Brain microvascular endothelial cell (primary cell): ENCODE data around the gene APOA1.

Source experiments
- DNase-seq: peaks from one replicate; pipeline ENCODE4 v3.0.0-alpha.2; 2020
- H3K27ac ChIP-seq: fragments of 250-450 bp; sonication (Bioruptor Pico); 2 replicates; pipeline ENCODE4 v1.5.1; 2020; ENCODE audit warnings: mild to moderate bottlenecking, moderate library complexity
- H3K27me3 ChIP-seq: fragments of 250-450 bp; sonication (Bioruptor Pico); replicated peaks from 2 replicates; pipeline ENCODE4 v1.5.1; 2020; ENCODE audit warnings: mild to moderate bottlenecking
- H3K36me3 ChIP-seq: fragments of 250-450 bp; sonication (Bioruptor Pico); replicated peaks from 2 replicates; pipeline ENCODE4 v1.5.1; 2020; ENCODE audit warnings: mild to moderate bottlenecking
- H3K4me3 ChIP-seq: 2 replicates; pipeline ENCODE4 v1.5.1; 2011; ENCODE audit warnings: low read depth, mild to moderate bottlenecking, control low read depth, low read length, moderate library complexity
- CTCF ChIP-seq: IDR thresholded peaks from 2 replicates; pipeline ENCODE4 v1.5.1; 2011; ENCODE audit warnings: low read depth, mild to moderate bottlenecking, moderate library complexity, low read length, control low read depth, inconsistent platforms; ENCODE audit errors: missing control alignments
- in situ Hi-C: cut with HindIII; loops from 2 replicates; pipeline ENCODE4 v1.10.0; 2017; ENCODE audit warnings: low sequenced_read_pairs, low pct_ligation_motif_present

APOA1 gene

DNA sequence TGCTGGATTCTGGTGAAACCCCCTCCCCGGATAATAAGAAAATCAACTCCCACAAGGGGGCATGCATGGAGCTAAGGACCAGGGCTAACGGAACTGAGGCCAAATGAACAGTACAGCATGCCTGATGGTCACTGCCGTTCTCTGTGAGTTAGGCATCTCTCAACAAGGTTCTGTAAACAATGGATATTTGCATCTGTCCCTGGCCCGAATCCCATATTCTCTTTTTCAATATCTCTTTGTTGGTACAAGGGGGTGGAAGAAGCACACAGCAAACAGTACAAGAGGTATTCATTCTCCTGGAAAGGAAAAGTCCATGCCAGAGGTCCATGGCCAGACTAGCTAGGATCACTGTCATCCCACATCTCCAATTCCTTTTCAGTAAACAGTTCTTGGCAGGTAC is 32.2 kb upstream of the APOA1 start:
- Histone ChIP-seq H3K36me3 (no peaks in the 10 kb centered on the region), H3K4me3 (no peak overlapping the region), H3K27me3 (no peaks in the 10 kb centered on the region), H3K27ac (no peak overlapping the region)
- TF ChIP-seq CTCF = no peak
- in situ Hi-C loops = no loop called here
- no peak for DNase-seq

- in situ Hi-C loops = no loop called here
- no peaks in the 10 kb centered on the region for H3K36me3 ChIP-seq
- no peaks in the 10 kb centered on the region for H3K27me3 ChIP-seq
- no peak for DNase-seq
- H3K27ac ChIP-seq = no peak overlapping the region
- no peak for TF ChIP-seq CTCF
- H3K4me3 ChIP-seq = no peak overlapping the region
Measured at GRCh38 chr11:116868066-116868465, 30.6 kb upstream of the APOA1 start.

- TF ChIP-seq CTCF = no peak
- H3K27me3 ChIP-seq = no peaks in the 10 kb centered on the region
- in situ Hi-C loops = no loop called here
- no peaks in the 10 kb centered on the region for H3K36me3 ChIP-seq
- no peak overlapping the region for H3K4me3 ChIP-seq
- no peak for DNase-seq
- H3K27ac ChIP-seq = no peak overlapping the region
Measured at GRCh38 chr11:116867619-116868018, 30.2 kb upstream of the APOA1 start.

DNA sequence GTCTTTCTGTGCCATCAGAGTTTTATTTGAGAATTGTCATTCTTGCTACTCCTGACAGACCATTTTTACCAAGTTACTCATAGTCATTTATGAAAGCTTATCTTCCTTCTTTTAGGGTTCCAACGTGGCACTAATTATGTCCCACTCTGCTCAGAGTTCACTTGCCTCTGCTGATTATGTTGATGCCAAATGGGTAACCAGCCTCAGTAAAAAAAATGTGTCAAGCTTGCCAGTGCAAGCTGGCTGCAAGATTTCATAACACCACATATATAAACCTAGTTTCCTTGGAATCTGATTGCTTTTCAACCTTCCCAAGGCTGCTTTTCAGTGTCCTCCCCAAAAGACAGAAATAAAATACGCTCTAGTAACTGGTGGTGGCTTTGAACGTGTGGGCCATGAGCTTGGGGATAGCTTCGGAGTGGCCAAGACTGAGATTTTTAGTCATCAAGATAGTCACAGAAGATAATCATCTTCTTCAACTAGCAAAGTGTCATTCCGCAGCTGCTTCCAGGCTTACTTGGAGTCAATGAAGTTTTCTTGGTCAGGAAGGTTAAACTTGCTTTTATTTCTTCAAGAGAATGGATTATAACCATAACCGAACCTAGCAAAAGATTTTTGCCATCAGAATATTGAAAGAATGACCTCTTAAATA is 29.5 kb upstream of the APOA1 start:
- in situ Hi-C loops = no loop called here
- no peaks in the 10 kb centered on the region for H3K36me3 ChIP-seq
- TF ChIP-seq CTCF = no peak

DNA sequence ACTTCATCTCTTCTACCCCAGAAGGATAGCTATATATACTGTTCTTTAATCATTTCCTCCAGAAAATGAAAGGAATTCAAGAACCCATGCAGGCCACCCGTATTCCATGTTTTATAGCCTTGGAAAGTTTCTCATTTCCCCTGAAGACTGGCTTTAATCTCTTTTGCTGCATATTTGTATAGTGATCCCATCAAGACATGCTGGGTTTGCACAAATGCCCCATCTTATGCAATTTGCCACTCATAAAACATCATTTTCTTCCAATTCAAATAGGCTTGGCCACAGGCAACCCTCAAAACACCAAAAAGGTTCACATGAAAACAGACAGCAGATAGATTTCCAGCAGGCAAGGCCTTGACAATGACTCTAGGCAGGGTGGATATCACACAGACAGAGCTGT is 28.3 kb upstream of the APOA1 start:
- Histone ChIP-seq H3K27me3 (no peaks in the 10 kb centered on the region), H3K36me3 (peaks cover 2% of the 10 kb centered on the region), H3K4me3 (no peak overlapping the region), H3K27ac (no peak overlapping the region)
- TF ChIP-seq CTCF = no peak
- DNase-seq = no peak
- in situ Hi-C loops = no loop called here

More for the DNA sequence above, 29.5 kb upstream of the APOA1 start:
- no peak overlapping the region for H3K27ac ChIP-seq
- DNase-seq = no peak
- H3K4me3 ChIP-seq = no peak overlapping the region
- H3K27me3 ChIP-seq = no peaks in the 10 kb centered on the region

GRCh38 chr11:116864531-116864930 is 27.1 kb upstream of the APOA1 start:
- in situ Hi-C loops = no loop called here
- Histone ChIP-seq H3K36me3 (peaks cover 3% of the 10 kb centered on the region), H3K27me3 (no peaks in the 10 kb centered on the region), H3K4me3 (no peak overlapping the region), H3K27ac (no peak overlapping the region)
- no peak for TF ChIP-seq CTCF
- no peak for DNase-seq
